HUDEP-2 (cell line): ENCODE measurements around the gene PKN1.
"Not testable (repeated sequence)": the region's sequence is repeated elsewhere in the genome, so short reads cannot be mapped to it uniquely, and the experiment has no call there.

Experiments
- DNase-seq, 76 experiments: peaks; one replicate each; lab custom pipeline; 2025; ENCODE audit not compliant: unreplicated experiment in 76 of 76; lab: John Stamatoyannopoulos, UW

The PKN1 gene

DNA sequence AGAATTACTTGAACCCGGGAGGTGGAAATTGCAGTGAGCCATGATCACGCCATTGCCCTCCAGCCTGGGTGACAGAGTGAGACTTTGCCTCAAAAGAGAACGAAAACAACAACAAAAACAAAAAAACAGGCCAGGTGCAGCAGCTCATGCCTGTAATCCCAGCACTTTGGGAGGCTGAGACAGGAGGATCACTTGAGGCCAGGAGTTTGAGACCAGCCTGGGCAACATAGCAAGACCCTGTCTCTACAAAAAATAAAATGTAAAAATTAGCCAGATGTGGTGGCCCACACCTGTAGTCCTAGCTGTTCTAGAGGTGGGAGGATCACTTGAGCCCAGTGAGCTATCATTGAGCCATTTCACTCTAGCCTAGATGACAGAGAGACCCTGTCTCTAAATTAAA lies 19.2 kb downstream of the PKN1 start:
- DNase-seq = not testable (repeated sequence)

DNA sequence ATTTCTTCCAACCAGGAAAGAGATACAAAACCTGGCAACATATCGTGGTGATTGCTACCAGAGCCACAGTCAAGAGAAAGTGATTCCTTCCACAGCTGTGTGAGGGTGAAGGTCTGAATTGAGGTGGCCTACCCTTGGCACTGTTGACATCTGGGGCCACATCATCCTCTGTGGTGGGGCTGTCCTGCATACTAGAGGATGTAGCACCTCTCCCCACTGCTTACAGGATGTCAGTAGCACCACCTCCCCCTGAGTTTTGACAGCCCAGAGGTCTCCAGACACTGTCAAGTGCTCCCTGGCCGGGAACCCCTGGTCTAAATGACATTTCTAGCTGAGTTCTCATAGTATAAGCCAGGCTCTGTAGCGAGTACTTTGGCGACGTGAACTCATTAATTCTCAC lies 26.6 kb downstream of the PKN1 start:
- DNase-seq = no peak

DNA sequence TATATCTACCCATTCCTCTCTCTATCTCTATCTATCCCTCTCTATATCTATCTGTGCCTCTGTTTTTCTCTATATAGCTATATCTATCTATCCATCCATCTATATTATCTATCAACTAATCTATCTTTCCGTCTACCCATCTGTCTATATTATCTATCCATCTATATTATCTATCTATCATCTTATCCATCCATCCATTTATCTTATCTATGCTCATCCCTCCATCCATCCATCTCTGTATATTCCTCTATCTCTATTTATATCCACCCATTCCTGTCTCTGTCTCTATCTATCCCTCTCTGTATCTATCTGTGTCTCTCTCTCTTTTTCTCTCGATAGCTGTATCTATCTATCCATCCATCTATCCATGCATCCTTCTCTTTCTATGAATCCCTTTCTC lies 27.8 kb downstream of the PKN1 start:
- DNase-seq = no peak

DNA sequence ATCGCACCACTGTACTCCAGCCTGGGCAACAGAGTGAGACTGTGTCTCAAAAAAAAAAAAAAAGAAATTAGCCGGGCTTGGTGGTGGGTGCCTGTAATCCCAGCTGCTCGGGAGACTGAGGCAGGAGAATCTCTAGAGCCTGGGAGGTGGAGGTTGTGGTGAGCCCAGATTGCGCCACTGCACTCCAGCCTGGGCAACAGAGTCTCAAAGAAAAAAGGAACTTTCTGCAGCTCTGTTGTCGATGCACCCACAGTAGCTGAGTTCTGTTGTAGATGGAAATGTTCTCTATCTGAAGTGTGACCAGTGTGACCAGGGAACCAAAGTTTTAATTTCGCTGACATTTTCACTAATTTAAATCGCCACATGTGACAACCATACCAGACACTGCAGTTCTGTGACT lies 29.3 kb downstream of the PKN1 start:
- DNase-seq = not testable (repeated sequence)

DNA sequence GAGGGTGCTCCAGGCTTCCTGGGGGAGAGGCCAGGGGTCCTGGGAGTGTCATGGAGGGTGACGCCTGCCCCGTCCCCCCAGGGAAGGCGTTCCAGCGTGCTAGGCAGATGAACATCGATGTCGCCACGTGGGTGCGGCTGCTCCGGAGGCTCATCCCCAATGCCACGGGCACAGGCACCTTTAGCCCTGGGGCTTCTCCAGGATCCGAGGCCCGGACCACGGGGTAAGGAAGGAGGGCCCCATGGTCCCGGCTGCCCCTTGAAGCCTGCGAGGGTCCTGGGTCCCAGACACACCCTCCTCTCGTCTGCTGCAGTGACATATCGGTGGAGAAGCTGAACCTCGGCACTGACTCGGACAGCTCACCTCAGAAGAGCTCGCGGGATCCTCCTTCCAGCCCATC lies 30.6 kb downstream of the PKN1 start:
- no peak for DNase-seq

DNA sequence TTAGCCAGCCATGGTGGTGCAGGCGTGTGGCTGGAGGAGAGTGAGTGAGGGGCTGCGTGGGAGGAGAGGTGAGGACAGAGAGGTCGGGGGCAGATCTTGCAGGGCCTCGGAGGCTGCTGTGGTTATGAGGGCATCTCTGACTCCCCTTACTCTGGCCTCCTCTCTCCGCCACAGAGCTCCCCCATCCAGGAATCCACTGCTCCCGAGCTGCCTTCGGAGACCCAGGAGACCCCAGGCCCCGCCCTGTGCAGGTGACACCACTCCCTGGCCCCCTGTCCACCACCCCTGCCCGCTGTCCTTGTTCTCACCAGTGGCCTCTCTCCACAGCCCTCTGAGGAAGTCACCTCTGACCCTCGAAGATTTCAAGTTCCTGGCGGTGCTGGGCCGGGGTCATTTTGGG lies 34.3 kb downstream of the PKN1 start:
- DNase-seq = no peak

DNA sequence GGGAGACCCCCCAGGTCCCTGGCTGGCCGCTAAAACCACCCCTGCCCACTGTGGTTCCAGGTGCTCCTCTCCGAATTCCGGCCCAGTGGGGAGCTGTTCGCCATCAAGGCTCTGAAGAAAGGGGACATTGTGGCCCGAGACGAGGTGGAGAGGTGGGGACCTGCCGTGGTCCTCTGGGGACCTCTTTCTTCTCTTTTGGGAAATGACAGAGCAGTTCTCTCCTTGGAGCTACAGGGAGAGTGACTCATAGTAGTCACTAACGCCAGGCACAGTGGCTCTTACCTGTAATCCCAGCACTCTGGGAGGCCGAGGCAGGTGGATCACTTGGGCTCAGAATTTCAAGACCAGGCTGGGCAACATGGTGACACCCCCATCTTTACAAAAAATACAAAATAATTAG lies 34.7 kb downstream of the PKN1 start:
- DNase-seq = no peak

DNA sequence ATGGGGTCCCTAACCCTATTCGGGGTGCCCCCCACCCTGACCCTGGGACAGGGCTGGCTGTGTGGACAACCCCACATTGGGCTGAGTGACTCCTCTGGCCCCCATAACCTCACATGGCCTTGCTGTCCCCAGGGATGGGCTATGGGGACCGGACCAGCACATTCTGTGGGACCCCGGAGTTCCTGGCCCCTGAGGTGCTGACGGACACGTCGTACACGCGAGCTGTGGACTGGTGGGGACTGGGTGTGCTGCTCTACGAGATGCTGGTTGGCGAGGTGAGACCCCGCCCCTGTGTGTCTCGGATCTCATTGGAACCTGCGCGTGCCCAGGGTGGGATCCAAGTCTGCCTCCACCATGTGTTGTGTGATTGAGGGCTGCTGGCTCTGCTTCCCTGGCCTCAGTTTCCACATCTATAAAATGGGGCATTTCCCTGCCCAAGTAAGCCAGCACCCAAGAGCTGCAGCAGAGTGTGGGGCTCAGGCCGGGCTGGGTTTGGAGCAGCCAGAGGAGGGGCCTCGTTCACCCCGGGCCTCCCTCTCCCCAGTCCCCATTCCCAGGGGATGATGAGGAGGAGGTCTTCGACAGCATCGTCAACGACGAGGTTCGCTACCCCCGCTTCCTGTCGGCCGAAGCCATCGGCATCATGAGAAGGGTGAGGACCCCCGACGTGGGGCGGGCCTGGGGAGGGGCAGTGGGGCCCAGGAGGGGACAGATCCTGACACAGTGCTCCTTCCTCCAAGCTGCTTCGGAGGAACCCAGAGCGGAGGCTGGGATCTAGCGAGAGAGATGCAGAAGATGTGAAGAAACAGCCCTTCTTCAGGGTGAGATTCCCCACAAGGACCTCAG lies 37.1 kb downstream of the PKN1 start:
- DNase-seq = no peak

DNA sequence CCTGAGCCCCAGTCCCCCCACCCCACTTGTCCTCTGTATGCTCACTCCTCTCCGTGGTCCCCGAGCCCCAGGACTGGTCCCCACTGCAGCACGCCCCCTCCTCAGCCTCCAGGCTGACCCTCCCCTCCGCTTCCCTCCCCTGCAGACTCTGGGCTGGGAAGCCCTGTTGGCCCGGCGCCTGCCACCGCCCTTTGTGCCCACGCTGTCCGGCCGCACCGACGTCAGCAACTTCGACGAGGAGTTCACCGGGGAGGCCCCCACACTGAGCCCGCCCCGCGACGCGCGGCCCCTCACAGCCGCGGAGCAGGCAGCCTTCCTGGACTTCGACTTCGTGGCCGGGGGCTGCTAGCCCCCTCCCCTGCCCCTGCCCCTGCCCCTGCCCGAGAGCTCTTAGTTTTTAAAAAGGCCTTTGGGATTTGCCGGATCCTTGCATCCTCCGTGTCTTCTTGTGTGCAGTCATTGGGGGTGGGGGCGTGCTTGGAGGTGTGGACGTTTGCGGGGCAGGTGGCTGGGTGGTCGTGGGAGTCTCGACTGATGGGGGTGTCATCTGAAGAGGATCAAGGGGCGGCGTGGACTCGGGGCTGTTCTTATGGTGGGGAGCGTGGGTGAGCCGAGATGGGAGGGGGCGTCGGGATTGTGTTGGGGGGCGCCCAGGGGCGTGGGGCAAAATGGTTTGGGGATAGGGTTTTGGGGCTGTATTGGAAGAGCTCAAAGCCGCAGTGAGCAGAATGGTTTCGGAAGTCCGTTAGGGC lies 38.5 kb downstream of the PKN1 start:
- no peak for DNase-seq

DNA sequence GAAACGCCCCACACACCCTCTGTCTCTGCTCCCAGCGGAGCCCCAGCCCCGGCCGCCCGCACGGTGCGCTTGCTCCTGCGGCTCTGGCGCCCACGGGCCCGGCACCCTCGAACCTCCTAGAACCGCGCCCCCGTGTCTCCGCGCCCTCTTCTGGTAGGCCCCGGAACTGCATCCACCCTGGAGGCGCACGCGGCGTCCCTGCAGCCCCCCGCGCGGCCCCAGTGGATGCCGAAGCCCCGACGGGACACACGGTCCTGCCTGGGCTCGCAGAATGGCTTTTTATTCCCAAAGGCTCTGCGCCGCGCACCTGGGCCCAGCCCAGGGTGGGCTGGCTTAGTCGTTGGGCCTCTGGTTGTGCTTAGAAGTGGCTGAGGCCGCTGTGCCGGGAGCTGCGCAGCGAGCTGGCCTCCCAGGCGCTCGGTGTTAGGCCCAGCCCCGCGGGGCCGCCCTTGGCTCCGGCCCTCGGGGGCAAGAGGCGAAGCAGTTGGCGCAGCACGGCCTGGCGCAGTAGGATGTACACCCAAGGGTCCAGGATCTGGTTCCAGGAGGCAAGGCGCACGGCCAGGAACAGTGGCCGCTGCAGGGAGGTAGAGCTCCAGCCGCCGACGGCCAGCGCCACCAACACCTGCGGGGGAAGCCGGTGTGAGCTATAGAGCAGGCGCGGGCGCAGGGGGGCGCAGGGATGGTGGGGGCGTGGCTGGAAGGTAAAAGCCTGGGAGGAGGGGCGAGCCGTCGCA lies 39.3 kb downstream of the PKN1 start:
- peak in 66 of 76 experiments; percentile 28 to 85 (median 69) for DNase-seq

DNA sequence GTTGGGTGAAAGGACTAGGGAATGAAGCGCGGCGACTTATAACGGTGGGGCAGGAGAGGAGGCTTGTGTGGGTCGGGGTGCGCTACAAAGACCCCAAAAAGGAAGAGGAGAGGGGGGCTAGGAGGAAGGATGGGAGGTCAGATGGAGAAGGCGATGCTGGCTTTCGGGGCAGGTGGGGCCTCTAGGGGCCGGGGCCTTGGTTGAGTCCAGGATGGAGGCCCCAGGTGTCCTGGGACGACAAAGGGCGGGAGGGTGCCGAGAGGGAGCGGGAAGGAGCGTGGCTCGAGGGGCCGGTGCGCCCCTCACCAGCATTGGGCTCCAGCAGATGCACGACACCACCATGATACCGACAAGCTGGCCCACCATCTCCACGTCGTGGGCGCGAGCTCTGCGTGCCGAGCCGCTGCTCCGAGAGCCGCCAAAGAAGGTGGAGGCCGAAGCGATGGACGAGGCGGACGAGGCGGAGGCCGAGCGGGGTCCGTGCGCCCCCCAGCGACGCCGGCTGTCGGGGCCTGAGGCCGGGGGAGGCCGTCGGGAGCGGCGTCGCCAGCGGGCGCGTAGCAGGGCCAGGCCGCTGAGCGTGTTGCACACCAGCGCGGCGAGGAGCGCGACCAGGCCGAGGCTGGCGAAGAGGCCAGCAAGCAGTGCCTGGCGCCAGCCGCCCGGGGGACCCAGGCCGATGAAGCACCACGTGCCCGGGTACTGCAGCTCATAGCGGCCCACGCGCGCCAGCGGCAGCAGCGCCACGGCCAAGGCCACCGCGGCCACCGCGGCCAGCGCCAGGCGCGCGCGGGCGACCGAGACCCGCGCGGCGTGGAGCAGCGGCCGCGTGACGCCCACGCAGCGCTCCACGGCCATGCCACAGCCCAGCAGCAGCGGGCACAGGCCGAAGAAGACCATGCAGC lies 40.2 kb downstream of the PKN1 start:
- DNase-seq = no peak

DNA sequence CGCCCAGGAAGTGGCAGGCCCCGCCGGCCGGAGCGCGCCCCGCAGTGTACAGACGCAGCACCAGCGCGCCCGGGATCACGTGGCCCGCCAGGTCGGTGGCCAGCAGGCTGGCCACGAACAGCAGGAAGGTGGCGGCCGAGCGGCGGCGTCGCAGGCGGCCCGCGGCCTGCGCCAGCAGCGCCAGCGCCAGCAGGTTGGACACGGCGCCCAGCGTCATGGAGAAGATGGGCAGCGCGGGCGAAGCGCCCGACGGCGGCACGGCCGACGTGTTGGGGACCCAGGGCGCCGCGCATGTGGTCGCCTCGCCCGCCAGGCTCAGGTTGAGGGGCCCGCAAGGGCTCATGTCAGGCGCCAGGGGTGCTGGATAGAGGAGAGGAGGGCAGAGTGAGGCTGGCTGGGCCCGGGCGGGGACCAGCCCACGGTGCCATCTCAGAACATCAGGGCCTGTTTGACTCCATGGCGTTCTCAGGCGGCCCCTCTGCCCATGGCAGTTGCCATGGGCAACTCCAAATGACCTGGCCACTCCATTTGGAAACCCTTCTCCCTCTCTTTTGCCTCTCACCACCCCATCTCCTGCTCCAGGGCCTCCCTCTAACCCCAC lies 41.0 kb downstream of the PKN1 start:
- no peak for DNase-seq

DNA sequence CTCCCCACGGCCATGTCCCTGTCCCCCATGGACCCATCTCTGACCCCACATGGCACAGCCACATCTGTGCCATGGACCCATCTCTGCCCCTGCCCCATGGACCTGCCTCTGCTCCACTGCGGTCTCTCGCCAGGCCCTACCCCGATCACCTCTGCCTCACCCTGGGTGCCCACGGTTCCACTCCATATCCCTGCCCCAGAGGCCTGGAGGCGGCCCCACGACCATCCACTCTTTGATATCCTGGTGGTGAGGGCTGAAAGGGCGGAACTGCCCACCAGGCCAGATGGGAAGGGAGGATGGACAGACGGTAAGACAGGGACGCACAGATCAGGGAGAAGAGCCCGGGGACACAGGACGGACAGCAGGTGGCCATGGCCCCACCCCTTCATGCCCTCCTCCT lies 41.7 kb downstream of the PKN1 start:
- no peak for DNase-seq

DNA sequence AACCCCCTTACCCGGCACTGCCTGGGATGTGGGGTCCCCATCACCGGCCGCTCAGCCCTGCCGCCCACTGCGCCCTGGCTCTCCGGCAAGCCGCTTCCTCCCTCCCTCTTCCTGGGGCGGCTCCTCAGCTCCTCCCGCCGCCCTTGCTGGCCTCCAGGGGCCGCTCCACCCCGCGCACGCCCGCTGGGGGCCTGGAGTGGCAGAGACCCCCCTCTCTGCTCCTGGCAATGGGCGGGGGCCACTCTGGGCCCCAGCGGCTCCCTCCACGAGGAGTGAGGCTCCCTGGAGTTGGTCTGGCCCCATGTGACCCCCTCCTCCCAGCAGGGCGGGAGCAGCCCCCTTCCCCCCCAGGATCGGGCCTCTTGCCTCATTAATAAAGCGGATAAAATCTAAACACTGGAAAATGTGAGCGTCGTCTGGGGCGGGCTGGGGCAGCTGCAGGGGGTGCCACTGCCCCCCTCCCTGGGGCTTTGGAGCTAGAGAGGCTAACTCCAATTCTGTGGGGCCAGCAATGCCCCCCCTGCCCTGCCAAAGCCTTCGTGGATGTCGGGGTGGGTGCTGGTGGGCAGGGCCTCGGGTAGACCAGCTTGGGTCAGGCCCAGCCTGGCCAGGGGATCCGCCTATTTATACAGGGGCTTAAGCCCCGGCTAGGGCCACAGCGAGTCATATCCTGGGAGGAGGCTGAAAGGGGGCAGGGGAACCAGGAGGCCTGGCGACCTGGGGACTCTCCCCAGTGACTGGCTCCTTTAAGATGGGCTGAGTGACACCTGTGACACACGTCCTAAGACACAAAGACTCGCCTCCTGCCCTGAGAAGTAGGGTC lies 42.4 kb downstream of the PKN1 start, which contains the start of gene PTGER1:
Gene PTGER1 (minus strand): TSS at position 104 of the 823 bp plus-strand sequence. CDS start 1,034 bp downstream, outside the sequence.
- DNase-seq = peak in 14 of 76 experiments; percentile 8 to 35 (median 20)

DNA sequence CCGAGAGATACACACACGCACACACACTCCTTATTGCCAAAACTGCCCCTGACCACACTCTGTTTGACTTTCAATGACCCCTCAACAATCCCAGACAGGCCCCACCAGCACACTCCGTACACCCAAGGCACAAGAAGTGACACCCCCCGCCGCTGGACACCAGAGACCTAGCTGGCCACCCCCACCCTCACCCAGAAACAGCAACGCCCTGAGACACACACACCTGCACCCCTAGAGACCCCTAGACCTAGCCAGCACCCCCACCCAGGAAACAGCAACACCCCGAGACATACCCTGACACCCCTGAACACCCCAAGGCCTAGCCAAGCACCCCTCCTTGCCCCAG lies 43.2 kb downstream of the PKN1 start:
- no peak for DNase-seq

DNA sequence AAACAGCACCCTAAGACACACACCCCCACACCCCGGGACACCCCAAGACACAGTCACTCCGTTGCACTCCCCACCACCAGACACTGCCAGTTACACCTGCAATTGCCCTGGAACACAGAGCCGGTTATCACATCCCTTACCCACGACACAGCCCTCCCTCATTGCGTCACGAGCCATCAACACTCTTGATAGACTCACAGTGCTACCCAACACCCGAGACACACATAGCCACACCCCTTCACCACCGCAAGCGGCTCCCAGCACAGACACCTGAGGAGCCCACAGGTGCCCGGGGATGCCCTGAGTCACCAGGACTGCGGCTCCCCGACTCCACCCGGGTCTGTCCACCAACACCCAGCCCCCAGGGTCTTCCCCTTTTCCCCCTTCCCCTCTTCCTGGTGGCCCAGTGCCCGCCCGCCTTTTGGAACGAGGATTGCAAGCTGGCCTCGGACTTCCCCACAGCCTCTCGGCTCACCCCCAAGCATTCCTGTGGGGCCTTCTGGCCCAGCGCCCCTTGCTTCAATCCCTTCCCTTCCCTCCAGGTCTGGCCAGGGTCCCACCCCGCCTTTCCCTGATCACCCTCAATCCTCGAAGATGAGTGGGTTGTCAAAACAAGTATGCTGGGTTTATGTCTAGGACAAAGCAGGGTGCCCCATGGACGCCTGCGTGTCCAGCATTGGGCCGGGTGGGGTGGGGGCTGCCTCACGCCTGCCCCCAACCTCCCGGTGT lies 43.7 kb downstream of the PKN1 start:
- peak in 53 of 76 experiments; percentile 12 to 78 (median 48) for DNase-seq

DNA sequence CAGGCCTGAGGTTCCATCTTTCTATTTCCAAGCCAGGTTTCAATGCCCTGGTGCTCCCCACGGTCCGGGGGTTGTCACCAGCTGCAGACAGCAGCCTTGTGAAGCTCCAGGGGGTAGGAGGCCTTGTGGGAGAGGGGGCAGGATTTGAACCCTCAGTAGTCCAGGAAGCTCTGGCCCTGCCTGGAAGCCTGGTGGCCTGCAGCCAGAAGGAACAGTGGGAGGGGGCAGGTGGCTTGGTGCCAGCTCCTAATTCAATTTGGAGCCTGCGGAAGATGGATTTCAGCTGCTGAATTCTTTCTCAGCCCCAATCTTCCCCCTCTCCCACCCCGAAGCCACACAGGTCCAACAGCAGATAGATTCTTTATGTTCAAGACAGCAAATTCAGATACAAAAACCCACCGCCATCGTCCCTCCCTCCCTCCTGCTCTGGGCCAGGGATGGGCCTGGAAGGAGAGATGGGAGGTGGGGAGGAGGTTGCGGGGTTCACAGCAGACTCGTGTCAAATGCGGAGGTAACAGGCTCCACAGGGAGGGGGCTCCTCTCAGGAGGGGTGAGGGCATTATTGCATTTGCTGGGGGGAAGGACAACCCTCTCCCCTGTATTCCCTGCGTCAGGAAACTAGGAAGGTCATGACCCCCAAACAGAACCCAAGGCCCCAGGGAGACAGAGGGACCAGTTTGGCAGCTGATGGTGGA lies 44.5 kb downstream of the PKN1 start:
- no peak for DNase-seq

DNA sequence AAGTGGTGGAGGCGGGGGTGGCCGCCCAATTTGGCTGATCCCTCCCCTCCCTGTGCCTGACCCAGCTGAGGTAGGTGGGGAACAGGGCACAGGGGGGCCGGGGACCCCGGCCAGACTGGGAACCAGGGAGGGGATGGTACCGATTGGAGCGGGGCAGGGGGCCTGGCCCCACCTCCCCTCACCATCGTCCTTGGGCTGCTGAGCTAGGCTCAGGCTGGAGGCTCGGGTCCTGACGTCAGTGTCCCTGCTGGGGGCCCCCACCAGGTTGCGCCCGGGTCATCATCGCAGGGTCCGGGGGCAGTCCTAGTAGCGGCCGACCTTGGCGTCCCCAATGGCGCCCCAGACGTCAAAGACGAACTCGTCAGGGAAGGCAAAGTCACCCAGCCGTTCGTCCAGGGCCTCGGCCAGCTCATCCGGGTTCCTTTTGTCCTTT lies 45.0 kb downstream of the PKN1 start:
- no peak for DNase-seq
